Panc1 (cell line): ENCODE data around the gene THRB. TPM values are rescaled to one million over a fixed set of nuclear protein-coding genes. Genes with fewer than 3 reads are reported as not detected.

Experiments
- ATAC-seq: fragments of 200-7000 bp; cut with Tn5 transposase; 2 replicates; pipeline ENCODE4 v1.9.1; 2020; ENCODE audit warnings: mild to moderate bottlenecking, moderate library complexity
- BruUV-seq: library from RNA; stranded (reverse); fragments of 400-500 nt; replicated peaks from 2 replicates; lab custom pipeline; 2021; lab: Mats Ljungman, UMichigan
- CTCF ChIA-PET: fragments of 300-600 bp; sonication (Branson Sonifier 250); formaldehyde crosslinking; loops from one replicate; lab custom pipeline; 2022; ENCODE audit warnings: antibody characterized with exemption; lab: Charles Lee
- POLR2A ChIA-PET: fragments of 300-600 bp; sonication (Branson Sonifier 250); formaldehyde crosslinking; loops from one replicate; lab custom pipeline; 2022; ENCODE audit warnings: antibody characterized with exemption; lab: Charles Lee
- DNase-seq: peaks from one replicate; pipeline ENCODE4 v3.0.0-alpha.2; 2010; ENCODE audit warnings: low read depth, low spot score
- H3K27ac ChIP-seq: 2 replicates; pipeline ENCODE4 v1.5.1; 2011; ENCODE audit warnings: mild to moderate bottlenecking, low read length, inconsistent platforms
- H3K27me3 ChIP-seq: fragments of 200-500 bp; sonication (Bioruptor generic); 2 replicates; pipeline ENCODE4 v1.6.0; 2014; ENCODE audit warnings: low read length, inconsistent platforms; ENCODE audit not compliant: control insufficient read depth, insufficient read depth
- H3K36me3 ChIP-seq: fragments of 200-500 bp; sonication (Bioruptor generic); 2 replicates; pipeline ENCODE4 v1.5.1; 2014; ENCODE audit warnings: inconsistent platforms, mild to moderate bottlenecking, low read length, moderate library complexity; ENCODE audit not compliant: control insufficient read depth, insufficient read depth
- H3K4me1 ChIP-seq: 2 replicates; pipeline ENCODE4 v1.5.1; 2011; ENCODE audit warnings: inconsistent platforms, mild to moderate bottlenecking, low read length, moderate library complexity; ENCODE audit not compliant: control insufficient read depth, insufficient read depth
- H3K4me3 ChIP-seq, 2 experiments: 2 replicates each; pipeline ENCODE4 v1.5.1; 2011 to 2012; ENCODE audit warnings: low read depth in 2 of 2, low read length in 2 of 2, mild to moderate bottlenecking in 2 of 2, inconsistent platforms in 1 of 2, moderate library complexity in 1 of 2
- H3K9me3 ChIP-seq: fragments of 200-500 bp; sonication (Bioruptor generic); 2 replicates; pipeline ENCODE4 v1.5.1; 2014; ENCODE audit warnings: low read depth, mild to moderate bottlenecking, inconsistent platforms, low read length, moderate library complexity; ENCODE audit not compliant: control insufficient read depth, insufficient read depth
- POLR2AphosphoS5 ChIP-seq: IDR thresholded peaks from 2 replicates; pipeline ENCODE4 v1.6.1; 2012; ENCODE audit warnings: mild to moderate bottlenecking, low read depth, low read length, moderate library complexity
- SIN3A ChIP-seq: IDR thresholded peaks from 2 replicates; pipeline ENCODE4 v1.6.1; 2012; ENCODE audit warnings: low read depth, mild to moderate bottlenecking, low read length, moderate library complexity, borderline replicate concordance; ENCODE audit not compliant: insufficient read depth
- TCF7L2 ChIP-seq: IDR thresholded peaks from 2 replicates; pipeline ENCODE4 v1.6.1; 2011; ENCODE audit warnings: mild to moderate bottlenecking, low read depth, low read length, inconsistent platforms
- in situ Hi-C: cut with HindIII; loops from 2 replicates; pipeline ENCODE4 v1.10.0; 2016; ENCODE audit warnings: low sequenced_read_pairs, low pct_unique_long_range_greater_than_20kb
- intact Hi-C: fragments of 100-400 bp; cut with micrococcal nuclease; formaldehyde crosslinking; loops from one replicate; pipeline ENCODE4 v1.10.0; 2022; ENCODE audit not compliant: unreplicated experiment
- total RNA-seq: library from RNA; stranded (reverse); gene quantifications from one replicate; pipeline ENCODE4 v1.2.1, GENCODE V29; 2021; ENCODE audit not compliant: unreplicated experiment
- TF ChIP-seq, protein P1 (sequence below): fragments of 450-650 bp; IDR thresholded peaks from 2 replicates; pipeline ENCODE4 v1.5.1; 2017; ENCODE audit warnings: mild to moderate bottlenecking
- TF ChIP-seq, protein P2 (sequence below), 2 experiments: IDR thresholded peaks; 2 replicates each; pipeline ENCODE4 v1.6.1; 2011 to 2012; ENCODE audit warnings: low read depth in 2 of 2, control low read depth in 1 of 2, low read length in 1 of 2, mild to moderate bottlenecking in 1 of 2, moderate library complexity in 1 of 2; ENCODE audit not compliant: insufficient read depth in 1 of 2

The THRB gene
- total RNA-seq, 1 experiment from 2014 or later, result 3.9 TPM

DNA sequence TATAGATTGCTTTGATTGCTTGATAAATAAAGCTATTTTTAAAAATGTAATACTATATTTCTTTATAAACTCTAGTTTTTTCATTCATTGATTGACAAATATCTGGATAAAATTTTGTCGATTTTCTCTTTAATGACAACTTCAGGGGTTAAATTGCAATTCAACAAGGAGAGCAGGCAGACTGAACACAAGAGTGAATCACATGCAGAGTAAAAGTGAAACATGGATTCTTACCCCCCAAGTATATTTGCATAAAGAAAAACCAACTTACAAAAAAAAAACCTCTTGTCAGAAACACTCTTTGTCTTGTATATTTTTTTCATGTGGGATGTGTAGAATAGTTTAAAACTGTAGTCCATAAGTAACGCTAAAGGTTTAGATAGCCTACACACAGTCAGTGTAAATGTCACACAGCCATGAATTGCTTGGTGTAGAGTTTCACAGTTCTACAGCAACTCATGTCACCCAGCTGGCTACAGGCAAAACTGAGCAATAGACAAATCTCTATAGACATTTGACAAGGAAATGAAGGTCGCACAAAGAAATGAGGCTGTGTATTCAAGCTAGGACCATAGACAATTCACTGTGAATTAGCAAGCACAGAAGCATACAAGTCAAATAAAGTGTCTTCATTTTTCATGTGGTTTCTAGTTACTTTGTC, 141.6 kb downstream of the THRB start:
- H3K36me3 ChIP-seq, result no peaks in the 10 kb centered on the region
- TF ChIP-seq, protein P1, sequence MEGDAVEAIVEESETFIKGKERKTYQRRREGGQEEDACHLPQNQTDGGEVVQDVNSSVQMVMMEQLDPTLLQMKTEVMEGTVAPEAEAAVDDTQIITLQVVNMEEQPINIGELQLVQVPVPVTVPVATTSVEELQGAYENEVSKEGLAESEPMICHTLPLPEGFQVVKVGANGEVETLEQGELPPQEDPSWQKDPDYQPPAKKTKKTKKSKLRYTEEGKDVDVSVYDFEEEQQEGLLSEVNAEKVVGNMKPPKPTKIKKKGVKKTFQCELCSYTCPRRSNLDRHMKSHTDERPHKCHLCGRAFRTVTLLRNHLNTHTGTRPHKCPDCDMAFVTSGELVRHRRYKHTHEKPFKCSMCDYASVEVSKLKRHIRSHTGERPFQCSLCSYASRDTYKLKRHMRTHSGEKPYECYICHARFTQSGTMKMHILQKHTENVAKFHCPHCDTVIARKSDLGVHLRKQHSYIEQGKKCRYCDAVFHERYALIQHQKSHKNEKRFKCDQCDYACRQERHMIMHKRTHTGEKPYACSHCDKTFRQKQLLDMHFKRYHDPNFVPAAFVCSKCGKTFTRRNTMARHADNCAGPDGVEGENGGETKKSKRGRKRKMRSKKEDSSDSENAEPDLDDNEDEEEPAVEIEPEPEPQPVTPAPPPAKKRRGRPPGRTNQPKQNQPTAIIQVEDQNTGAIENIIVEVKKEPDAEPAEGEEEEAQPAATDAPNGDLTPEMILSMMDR, result no peak
- TF ChIP-seq POLR2AphosphoS5, result no peak
- TF ChIP-seq, protein P2, sequence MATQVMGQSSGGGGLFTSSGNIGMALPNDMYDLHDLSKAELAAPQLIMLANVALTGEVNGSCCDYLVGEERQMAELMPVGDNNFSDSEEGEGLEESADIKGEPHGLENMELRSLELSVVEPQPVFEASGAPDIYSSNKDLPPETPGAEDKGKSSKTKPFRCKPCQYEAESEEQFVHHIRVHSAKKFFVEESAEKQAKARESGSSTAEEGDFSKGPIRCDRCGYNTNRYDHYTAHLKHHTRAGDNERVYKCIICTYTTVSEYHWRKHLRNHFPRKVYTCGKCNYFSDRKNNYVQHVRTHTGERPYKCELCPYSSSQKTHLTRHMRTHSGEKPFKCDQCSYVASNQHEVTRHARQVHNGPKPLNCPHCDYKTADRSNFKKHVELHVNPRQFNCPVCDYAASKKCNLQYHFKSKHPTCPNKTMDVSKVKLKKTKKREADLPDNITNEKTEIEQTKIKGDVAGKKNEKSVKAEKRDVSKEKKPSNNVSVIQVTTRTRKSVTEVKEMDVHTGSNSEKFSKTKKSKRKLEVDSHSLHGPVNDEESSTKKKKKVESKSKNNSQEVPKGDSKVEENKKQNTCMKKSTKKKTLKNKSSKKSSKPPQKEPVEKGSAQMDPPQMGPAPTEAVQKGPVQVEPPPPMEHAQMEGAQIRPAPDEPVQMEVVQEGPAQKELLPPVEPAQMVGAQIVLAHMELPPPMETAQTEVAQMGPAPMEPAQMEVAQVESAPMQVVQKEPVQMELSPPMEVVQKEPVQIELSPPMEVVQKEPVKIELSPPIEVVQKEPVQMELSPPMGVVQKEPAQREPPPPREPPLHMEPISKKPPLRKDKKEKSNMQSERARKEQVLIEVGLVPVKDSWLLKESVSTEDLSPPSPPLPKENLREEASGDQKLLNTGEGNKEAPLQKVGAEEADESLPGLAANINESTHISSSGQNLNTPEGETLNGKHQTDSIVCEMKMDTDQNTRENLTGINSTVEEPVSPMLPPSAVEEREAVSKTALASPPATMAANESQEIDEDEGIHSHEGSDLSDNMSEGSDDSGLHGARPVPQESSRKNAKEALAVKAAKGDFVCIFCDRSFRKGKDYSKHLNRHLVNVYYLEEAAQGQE (IDR thresholded peaks at IDR 0.05; ENCODE audit: insufficient read depth in 1 of 2, low read depth in 2 of 2, low read length in 1 of 2), result no peak
- TF ChIP-seq TCF7L2, result no peak
- no peak for TF ChIP-seq SIN3A
- DNase-seq (no peak), ATAC-seq (no peak)
- no peak overlapping the region for H3K4me3 ChIP-seq
- ChIA-PET CTCF (no interaction called here), POLR2A (no interaction called here)
- peaks cover 2% of the 10 kb centered on the region; the same call in 1 of the 2 replicates for H3K4me1 ChIP-seq
- H3K27me3 ChIP-seq, result no peaks in the 10 kb centered on the region
- H3K27ac ChIP-seq, result no peak overlapping the region
- BruUV-seq, result no TSS peak
- H3K9me3 ChIP-seq, result no peaks in the 10 kb centered on the region
- intact Hi-C loops, result no loop called here
- in situ Hi-C loops, result no loop called here

DNA sequence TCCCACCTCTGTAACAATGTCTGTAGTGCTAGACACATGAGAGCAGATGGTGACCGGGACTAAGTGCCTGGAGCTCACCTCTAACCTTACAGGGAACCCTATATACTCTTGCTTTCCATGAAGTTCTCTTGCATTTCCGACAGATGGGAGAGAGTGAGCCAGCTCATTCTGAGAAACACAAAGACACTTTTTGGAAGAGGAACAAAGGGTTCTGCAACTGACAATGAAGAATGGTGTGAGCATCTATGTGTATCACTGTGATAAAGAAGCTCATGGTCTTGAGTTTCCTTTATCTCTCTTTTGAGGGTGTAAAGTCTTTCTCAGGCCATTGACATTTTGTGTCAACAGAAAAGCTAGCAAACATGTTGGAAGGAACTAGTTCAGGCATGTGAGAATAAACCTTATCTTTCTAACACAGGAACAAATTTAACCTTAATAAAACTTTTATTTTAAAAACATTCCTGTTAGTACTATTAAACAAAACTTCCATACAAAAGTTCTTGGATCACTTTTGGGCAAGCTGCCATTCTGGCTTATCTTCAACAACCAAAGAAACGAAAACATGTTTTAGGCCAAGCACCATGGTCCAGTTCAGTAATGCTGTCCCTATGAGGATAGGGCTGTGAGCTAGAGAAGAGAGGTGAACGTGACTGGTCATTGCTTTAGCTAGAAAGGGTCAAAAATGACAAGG, 142.7 kb downstream of the THRB start:
- ATAC-seq (no peak), DNase-seq (no peak)
- Histone ChIP-seq H3K27ac (no peak overlapping the region), H3K4me1 (peaks cover 2% of the 10 kb centered on the region; the same call in 1 of the 2 replicates), H3K27me3 (no peaks in the 10 kb centered on the region), H3K36me3 (no peaks in the 10 kb centered on the region), H3K9me3 (no peaks in the 10 kb centered on the region), H3K4me3 (no peak overlapping the region)
- intact Hi-C loops (no loop called here), in situ Hi-C loops (no loop called here)
- ChIA-PET CTCF (no interaction called here), POLR2A (no interaction called here)
- TF ChIP-seq, protein P2 (IDR thresholded peaks at IDR 0.05; ENCODE audit: insufficient read depth in 1 of 2, low read depth in 2 of 2, low read length in 1 of 2), result no peak
- BruUV-seq, result no TSS peak
